ENCODE results near the gene PIGX. TPM values are rescaled to one million over a fixed set of nuclear protein-coding genes. Genes with fewer than 3 reads are reported as not detected.
A peak's percentile ranks its signal among the peaks of the same experiment; 100 is the strongest.
"Not testable (repeated sequence)": the region's sequence is repeated elsewhere in the genome, so short reads cannot be mapped to it uniquely, and the experiment has no call there.

Gene PIGX
- total RNA-seq, 2 experiments from 2014 or later = 40.5 to 56.9 TPM

DNA sequence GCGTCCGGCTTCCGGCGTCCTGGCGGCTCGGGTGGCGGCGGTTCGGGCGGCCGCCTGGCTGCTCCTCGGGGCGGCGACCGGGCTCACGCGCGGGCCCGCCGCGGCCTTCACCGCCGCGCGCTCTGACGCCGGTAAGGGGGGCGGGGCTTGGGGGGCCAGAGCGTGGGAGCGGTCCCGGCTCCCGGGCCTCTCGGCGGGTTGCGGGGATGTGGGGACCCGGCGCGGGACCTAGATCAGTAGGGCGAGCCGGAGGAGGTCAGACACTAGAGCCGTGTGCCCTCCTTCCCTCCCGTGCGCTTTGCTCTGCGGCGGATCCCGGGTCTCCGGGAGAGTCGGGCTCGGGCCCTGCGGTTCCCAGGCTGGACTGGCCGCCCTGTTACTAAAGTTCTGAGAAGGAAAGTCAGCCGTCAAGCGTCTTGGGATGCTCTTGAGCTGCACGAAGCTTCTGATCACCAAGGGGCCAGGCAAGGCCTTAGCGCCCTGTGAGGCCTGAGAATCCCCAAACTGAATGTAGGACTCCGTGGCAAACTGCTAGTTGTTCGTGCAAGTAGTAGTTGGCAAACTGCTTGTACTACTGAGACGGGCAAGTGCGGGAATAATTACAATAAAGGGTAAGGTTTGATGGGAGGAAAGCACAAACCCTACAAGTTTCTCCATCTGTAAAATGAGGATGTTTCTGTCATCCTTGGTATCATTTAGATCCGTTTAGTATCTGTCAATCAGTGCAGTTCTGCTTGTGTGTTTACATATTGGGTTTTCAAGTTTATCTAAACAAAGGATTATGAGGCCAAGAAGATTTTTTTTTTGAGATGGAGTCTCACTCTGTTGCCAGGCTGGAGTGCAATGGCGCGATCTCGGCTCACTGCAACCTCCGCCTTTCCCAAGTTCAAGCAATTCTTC, 587 bp downstream of the PIGX start:
- Mint-ChIP-seq H3K9me3 (ENCODE audit: low read depth) (no peaks in the 10 kb centered on the region), H3K27me3 (no peaks in the 10 kb centered on the region), H3K36me3 (peaks cover 13% of the 10 kb centered on the region), H3K4me3 (peak overlapping the region; percentile 90), H3K4me1 (peaks cover 43% of the 10 kb centered on the region), H3K27ac (peak overlapping the region; percentile 82)
- DNase-seq = no peak
- peak; percentile 67 for ATAC-seq
- CTCF ChIA-PET = interaction anchor here (0.6 to 2.1 kb wide), 9 partner anchors 17 to 257 kb away, joined by 3 to 11 read pairs (median 4); partner anchors contain the start of gene SENP5

DNA sequence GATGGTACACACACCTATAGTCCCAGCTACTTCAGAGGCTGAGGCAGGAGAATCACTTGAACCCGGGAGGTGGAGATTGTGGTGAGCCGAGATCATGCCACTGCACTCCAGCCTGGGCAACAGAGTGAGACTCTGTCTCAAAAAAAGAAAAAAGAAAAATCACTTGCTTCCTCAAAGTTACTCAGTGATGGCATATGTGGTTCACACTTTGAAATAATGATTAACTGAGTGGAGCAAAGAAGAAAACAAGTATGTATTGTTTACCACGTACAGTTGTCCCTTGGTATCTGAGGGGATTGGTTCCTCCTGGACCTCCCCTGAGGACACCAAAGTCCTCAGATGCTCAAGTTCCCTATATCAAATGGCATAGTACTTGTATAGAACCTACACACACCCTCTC, 5.0 kb downstream of the PIGX start:
- not testable (repeated sequence) for H3K4me3 Mint-ChIP-seq; H3K27ac Mint-ChIP-seq; H3K9me3 Mint-ChIP-seq (ENCODE audit: low read depth); DNase-seq; ATAC-seq; H3K27me3 Mint-ChIP-seq
- Mint-ChIP-seq H3K36me3 (peaks cover 48% of the 10 kb centered on the region), H3K4me1 (peaks cover 26% of the 10 kb centered on the region)
- CTCF ChIA-PET = interaction anchor here (0.9 kb wide), 1 partner anchor 188 kb away, joined by 3 read pairs; no protein-coding TSS in a partner anchor

DNA sequence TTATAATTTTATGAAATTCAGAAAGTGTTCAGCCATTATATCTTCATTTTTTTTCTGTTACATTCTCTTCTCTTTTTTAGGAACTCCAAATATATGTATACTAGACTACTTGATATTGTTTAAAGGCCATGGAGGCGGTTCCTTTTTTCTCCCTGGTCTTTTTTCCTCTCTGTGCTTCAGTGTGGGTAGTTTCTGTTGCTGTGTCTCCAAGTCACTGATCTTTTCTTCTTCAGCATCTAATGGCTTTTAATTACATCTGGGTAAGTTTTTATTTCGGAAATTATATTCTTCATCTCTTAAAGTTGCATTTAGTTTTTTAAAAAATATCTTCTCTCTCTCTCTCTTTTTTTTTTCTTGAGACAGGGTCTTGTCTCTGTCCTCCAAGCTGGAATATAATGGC, 8.9 kb downstream of the PIGX start:
- no peak overlapping the region for H3K27ac Mint-ChIP-seq
- ATAC-seq (no peak), DNase-seq (no peak)
- H3K36me3 Mint-ChIP-seq = peaks cover 65% of the 10 kb centered on the region
- H3K27me3 Mint-ChIP-seq = no peaks in the 10 kb centered on the region
- no peak overlapping the region for H3K4me3 Mint-ChIP-seq
- H3K9me3 Mint-ChIP-seq (ENCODE audit: low read depth) = peaks cover 8% of the 10 kb centered on the region
- CTCF ChIA-PET = interaction anchor here (0.9 to 1.3 kb wide), 2 partner anchors 19 to 152 kb away, joined by 3 read pairs; partner anchors contain the start of gene PAK2
- H3K4me1 Mint-ChIP-seq = peaks cover 8% of the 10 kb centered on the region

DNA sequence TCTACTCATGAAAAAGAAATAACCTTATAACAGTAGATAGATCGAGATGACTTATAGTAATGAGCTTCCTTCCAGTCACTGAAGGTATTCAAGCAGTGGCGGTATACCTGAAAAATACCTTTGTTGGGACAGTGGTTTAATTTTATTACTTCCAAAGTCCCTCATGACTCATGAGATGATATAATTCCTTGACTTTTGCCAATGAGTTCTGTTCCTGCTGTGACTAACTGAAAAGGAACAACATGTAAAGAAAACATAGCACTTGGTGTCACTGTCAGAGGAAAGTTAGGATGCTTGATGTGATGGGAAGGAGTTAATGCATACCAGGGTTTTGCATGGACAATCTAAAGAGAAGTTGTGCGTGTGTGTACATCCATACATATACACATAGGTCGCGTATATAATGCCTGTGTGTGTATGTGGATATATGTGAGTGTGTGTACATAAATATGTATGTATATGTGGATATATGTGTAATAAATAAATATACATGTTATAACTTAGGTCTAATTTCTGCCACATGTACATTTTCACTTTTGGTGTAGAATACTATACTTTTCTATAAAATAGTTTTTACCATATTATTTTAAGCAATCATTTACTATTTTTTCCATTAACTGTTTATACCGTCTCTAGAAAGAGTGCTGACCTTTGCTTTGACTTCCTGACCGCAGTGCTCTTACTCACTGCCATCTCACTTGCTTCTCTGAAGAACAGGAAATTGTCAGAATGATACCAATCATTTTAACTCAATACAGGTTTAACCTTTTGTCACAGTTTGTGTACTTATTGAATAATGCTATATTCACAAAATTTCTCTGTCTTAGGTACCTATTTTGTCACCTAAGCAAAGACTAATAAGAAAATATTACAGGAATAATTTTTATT, 14.9 kb downstream of the PIGX start:
- ATAC-seq (peak; percentile 99), DNase-seq (peak; percentile 69)
- H3K4me1 Mint-ChIP-seq = peaks cover 30% of the 10 kb centered on the region
- H3K9me3 Mint-ChIP-seq (ENCODE audit: low read depth) = peaks cover 2% of the 10 kb centered on the region
- no peak overlapping the region for H3K4me3 Mint-ChIP-seq
- no peaks in the 10 kb centered on the region for H3K27me3 Mint-ChIP-seq
- CTCF ChIA-PET = no interaction called here
- peaks cover 54% of the 10 kb centered on the region for H3K36me3 Mint-ChIP-seq
- peak overlapping the region; percentile 49 for H3K27ac Mint-ChIP-seq

DNA sequence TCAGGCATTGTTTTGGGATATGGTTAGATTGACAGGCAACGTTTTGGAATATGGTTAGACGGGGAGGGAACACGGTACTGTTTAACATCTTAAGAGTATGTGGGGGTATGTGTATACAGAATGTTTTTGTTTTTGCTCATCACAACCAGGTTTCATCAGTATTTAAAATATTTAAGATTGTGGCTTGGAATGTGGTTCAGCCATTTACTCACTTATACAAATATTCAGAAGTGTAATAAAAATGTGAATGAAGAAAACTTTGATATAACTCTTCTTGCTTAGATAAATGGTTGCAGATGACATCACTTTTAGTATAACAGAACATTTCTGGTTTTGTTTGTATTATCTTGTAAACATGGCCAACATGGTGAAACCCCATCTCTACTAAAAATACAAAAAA, 23.6 kb downstream of the PIGX start:
- peaks cover 10% of the 10 kb centered on the region for H3K4me1 Mint-ChIP-seq
- H3K9me3 Mint-ChIP-seq (ENCODE audit: low read depth) = no peaks in the 10 kb centered on the region
- CTCF ChIA-PET = interaction anchor here (1.3 kb wide), 1 partner anchor 20 kb away, joined by 3 read pairs; no protein-coding TSS in a partner anchor
- ATAC-seq (no peak), DNase-seq (no peak)
- no peak overlapping the region for H3K27ac Mint-ChIP-seq
- H3K4me3 Mint-ChIP-seq = no peak overlapping the region
- peaks cover 34% of the 10 kb centered on the region for H3K36me3 Mint-ChIP-seq
- H3K27me3 Mint-ChIP-seq = no peaks in the 10 kb centered on the region

DNA sequence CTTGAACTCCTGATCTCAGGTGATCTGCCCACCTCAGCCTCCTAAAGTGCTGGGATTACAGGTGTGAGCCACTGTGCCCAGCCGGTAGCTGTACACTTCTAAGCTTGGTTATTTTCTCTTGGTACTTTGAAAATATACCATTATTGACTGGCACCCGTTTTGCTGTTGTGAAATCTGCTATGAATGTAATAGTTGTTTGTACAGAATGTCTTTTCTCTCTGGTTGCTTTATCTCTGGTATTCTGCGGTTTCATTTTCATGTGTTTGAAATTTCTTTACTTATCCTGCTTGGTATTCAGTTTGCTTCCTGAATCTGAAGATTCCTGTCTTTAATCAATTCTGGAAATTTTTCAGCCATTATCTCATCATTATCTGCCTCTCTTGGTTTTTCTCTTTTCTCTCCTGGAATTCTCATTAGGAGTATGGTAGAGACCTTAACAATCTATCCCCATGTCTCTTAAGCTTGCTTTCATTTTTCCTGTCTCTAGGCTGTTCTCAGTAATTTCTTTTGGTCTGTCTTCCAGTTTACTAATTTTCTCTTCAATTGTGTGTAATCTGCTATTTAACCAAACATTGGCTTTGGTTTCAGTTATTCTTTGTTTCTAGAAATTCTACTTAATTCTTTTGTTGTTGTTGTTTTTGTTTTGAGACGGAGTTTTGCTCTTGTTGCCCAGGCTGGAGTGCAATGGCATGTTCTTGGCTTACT, 24.6 kb downstream of the PIGX start:
- no peak overlapping the region for H3K27ac Mint-ChIP-seq
- no peak overlapping the region for H3K4me3 Mint-ChIP-seq
- CTCF ChIA-PET = interaction anchor here (1.3 kb wide), 1 partner anchor 21 kb away, joined by 3 read pairs; no protein-coding TSS in a partner anchor
- no peaks in the 10 kb centered on the region for H3K9me3 Mint-ChIP-seq (ENCODE audit: low read depth)
- DNase-seq (no peak), ATAC-seq (no peak)
- H3K36me3 Mint-ChIP-seq = peaks cover 38% of the 10 kb centered on the region
- no peaks in the 10 kb centered on the region for H3K27me3 Mint-ChIP-seq
- peaks cover 20% of the 10 kb centered on the region for H3K4me1 Mint-ChIP-seq

DNA sequence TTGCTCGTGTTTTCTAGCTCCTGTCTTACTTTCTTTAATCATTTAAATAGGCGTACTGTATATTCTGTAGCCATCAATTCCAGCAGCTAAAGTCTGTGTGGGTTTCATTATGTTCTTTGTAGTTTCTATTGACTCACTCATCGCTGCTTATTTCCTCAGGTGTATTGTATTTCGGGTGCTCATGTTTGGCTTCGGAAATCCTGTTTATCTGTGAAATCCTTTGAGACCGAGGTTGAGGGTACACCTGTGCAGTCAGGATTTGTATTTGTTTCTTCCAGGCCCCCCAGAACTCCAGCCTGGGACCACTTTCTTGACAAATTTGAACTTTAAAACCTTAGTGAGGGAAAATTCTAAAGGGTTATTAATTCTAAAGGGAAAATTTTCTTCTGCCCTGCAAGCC, 25.5 kb downstream of the PIGX start:
- H3K36me3 Mint-ChIP-seq = peaks cover 36% of the 10 kb centered on the region
- H3K9me3 Mint-ChIP-seq (ENCODE audit: low read depth) = no peaks in the 10 kb centered on the region
- H3K4me3 Mint-ChIP-seq = no peak overlapping the region
- DNase-seq = no peak
- peaks cover 21% of the 10 kb centered on the region for H3K4me1 Mint-ChIP-seq
- ATAC-seq = no peak
- no peaks in the 10 kb centered on the region for H3K27me3 Mint-ChIP-seq
- CTCF ChIA-PET = no interaction called here
- H3K27ac Mint-ChIP-seq = no peak overlapping the region

DNA sequence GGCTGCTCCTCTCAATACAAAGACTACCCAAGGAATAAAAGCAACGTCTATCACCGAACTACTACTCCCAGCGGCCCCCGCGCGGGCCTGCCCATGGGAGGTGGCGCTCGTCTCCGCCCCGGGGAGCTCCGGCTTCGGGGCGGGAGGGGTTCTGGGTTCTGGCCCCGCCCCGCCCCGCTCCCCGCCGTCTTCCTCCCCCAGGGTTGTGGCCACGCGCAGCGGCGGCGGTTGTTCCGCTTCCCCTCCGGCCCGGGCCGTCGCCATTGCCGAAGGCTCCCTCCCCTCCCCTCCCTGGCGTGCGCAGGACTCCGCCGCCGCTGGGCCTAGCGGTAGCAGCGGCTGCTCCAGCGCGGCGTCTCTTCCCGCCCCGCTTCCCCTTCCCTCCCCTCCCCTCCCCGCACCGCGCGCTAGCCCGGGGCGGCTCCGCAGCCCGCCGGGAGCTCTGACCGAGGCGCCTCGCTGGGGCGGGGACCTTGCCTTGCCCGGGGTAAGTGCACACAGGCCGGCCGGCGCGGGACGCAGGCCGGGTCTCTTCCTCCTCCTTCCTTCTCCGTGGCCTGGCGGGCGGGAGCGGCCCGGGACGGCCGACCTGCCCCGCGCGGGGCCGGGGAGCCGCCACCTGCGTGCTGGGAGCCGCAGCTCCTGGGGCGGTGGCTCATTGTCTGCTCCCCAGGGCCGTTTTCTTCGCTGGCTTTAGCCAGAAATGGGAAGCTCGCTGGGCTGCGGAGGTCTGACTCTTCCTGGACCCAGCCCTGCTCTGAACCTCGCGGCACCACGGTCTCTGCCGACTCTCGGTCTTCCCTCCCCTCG, 27.7 kb downstream of the PIGX start, which contains the start of gene PAK2:
TSS of gene PAK2 (plus strand) at position 187 of the 810 bp plus-strand sequence. CDS start 42,790 bp downstream, outside the sequence.
- H3K4me1 Mint-ChIP-seq = peaks cover 30% of the 10 kb centered on the region
- peak; percentile 93 for ATAC-seq
- DNase-seq = peak; percentile 92
- H3K9me3 Mint-ChIP-seq (ENCODE audit: low read depth) = no peaks in the 10 kb centered on the region
- peaks cover 31% of the 10 kb centered on the region for H3K36me3 Mint-ChIP-seq
- peak within 1 kb of the TSS; percentile 99 for H3K27ac Mint-ChIP-seq
- CTCF ChIA-PET = interaction anchor here (0.8 to 1.6 kb wide), 8 partner anchors 20 to 230 kb away, joined by 3 to 6 read pairs (median 4); partner anchors contain the start of genes CEP19, PIGX and SENP5
- H3K4me3 Mint-ChIP-seq = peak within 1 kb of the TSS; percentile 99
- no peaks in the 10 kb centered on the region for H3K27me3 Mint-ChIP-seq

DNA sequence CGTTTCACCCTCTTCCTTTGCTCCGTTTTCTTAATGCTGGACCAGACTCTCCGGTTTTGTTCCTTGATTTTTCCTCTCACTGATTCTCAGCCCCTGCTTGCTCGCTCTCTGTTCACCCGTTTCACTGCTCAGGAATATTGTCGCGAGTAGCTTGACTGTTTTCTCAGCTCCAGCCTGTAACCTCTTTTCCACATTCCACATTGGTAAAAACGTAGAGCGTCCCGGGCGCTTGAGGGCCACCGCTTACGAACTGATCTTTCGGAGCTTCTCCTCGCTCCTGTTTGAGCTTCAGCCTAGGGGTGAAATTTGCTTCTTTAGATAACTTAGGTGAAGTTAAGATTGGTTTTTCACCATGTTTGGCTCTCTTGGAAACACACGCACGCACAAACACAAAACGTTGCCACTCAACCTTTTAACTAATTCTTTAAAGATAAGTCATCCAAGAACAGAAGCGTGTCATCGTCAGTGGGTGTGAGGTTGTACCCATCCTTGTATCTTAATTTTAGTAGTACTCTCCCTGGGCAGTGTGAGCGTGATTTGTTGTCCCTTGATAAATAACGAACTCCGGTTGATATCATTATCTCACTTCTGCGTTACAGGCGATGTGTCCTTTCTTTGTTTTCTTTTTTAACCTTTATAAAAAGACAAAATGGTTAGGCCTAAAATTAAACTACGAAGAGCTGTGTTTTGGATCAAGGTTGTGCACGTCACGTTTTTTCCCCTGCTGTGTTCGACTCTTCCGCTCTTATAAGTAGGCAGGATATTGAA, 28.5 kb downstream of the PIGX start:
- CTCF ChIA-PET = interaction anchor here (0.6 to 1.6 kb wide), 9 partner anchors 20 to 212 kb away, joined by 3 to 6 read pairs (median 3); partner anchors contain the start of genes CEP19, PIGX and SENP5
- Mint-ChIP-seq H3K27me3 (no peaks in the 10 kb centered on the region), H3K27ac (peak overlapping the region; percentile 99), H3K4me1 (peaks cover 29% of the 10 kb centered on the region), H3K36me3 (peaks cover 31% of the 10 kb centered on the region), H3K9me3 (ENCODE audit: low read depth) (no peaks in the 10 kb centered on the region), H3K4me3 (peak overlapping the region; percentile 99)
- ATAC-seq = peak; percentile 3
- peak; percentile 41 for DNase-seq

DNA sequence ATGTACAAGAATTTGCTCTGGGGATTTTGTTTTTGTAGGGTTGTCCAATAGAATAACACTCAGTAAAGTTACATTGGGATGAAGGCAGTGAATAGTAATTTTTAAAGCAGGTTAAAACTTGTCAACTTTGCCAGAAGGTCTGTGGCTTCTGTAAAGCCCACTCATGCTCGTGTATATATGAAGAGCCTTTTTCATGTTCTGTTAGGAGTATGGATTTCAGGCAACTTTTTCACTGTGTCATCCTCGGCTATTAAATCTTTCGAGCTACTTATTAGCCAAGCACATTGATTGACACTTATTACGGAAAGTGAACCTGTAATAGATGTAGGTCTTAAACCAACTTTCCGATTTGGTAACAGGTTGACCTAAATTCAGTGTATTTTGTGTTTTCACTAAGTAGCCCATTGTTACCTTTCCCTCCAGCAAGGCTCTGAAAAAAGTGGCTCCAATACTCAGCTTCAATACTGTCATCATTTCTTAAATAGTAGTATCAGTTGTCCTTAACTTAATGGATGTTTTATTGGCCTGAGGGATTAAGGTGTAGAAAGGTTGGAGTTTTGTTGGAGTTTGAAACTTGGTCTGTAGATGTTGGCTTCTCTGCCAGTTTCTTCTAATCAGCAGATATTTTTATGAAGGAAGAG, 29.2 kb downstream of the PIGX start:
- H3K4me3 Mint-ChIP-seq = peak overlapping the region; percentile 99
- no peaks in the 10 kb centered on the region for H3K9me3 Mint-ChIP-seq (ENCODE audit: low read depth)
- CTCF ChIA-PET = interaction anchor here (0.6 to 1.4 kb wide), 4 partner anchors 23 to 213 kb away, joined by 3 to 6 read pairs (median 4); partner anchors contain the start of genes CEP19 and PIGX
- H3K27me3 Mint-ChIP-seq = no peaks in the 10 kb centered on the region
- ATAC-seq (no peak), DNase-seq (no peak)
- peak overlapping the region; percentile 99 for H3K27ac Mint-ChIP-seq
- peaks cover 37% of the 10 kb centered on the region for H3K36me3 Mint-ChIP-seq
- H3K4me1 Mint-ChIP-seq = peaks cover 29% of the 10 kb centered on the region

DNA sequence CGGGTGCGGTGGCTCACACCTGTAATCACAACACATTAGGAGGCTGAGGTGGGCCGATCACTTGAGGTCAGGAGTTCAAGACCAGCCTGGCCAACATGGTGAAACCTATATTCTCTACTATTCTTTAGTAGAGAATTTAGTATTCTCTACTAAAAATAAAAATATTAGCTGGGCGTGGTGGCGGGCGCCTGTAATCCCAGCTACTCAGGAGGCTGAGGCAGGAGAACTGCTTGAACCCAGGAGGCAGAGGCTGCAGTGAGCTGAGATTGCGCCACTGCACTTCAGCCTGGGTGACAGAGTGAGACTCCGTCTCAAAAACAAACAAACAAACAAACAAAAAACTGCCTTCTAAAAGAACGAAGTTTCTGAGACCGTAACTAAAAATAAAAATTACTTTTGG, 31.4 kb downstream of the PIGX start:
- not testable (repeated sequence) for H3K27ac Mint-ChIP-seq; DNase-seq; H3K9me3 Mint-ChIP-seq (ENCODE audit: low read depth); H3K4me3 Mint-ChIP-seq; ATAC-seq; H3K27me3 Mint-ChIP-seq
- Mint-ChIP-seq H3K36me3 (peaks cover 40% of the 10 kb centered on the region), H3K4me1 (peaks cover 32% of the 10 kb centered on the region)
- CTCF ChIA-PET = interaction anchor here (0.6 kb wide), 1 partner anchor 21 kb away, joined by 3 read pairs; no protein-coding TSS in a partner anchor

All from activated CD8-positive, alpha-beta memory T cell treated with anti-CD3 and anti-CD28 coated beads, Interleukin-2, amount 10 ng/mL, durations not matched to agents 7 days and 5 days (primary cell).